HL-60 (cell line): ENCODE data around the gene ANXA2.

Experiments
- POLR2AphosphoS5 ChIP-seq: IDR thresholded peaks from 2 replicates; pipeline ENCODE4 v1.6.1; 2012; ENCODE audit warnings: low read depth
- SPI1 ChIP-seq: IDR thresholded peaks from 2 replicates; pipeline ENCODE4 v1.6.1; 2012; ENCODE audit warnings: low read depth, mild to moderate bottlenecking, borderline replicate concordance
- TF ChIP-seq, protein P1 (sequence below): IDR thresholded peaks from one replicate; pipeline ENCODE4 v1.5.1; 2011; ENCODE audit warnings: low read length, control low read depth, inconsistent platforms; ENCODE audit not compliant: insufficient read depth
- TF ChIP-seq, protein P2 (sequence below): IDR thresholded peaks from 2 replicates; pipeline ENCODE4 v1.6.1; 2012; ENCODE audit warnings: low read depth; ENCODE audit not compliant: insufficient replicate concordance

DNA sequence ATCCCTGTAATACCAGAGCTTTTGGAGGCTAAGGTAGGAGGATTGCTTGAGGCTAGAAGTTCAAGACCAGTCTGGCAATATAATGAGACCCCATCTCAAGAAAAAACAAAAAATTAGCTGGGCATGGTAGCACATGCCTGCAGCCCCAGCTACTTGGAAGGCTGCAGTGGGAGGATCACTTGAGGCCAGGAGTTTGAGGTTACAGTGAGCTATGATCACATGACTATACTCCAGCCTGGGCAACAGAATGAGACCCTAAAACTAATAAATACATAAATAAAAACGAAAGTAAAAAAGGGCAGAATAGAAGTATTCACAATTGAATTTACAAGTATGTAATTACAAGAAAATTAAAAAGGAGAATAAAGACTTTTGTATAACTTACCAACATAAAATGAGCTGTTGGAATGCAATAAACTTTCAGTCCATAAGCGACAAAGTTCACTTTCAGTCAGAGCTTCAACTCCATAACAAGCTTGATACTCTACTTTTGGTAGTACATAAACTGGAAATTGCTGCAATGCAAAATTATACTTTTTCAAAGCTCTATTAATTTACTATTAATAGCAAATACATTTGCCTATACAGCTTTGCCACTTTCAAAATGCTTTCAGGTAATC is 44.4 kb upstream of the ANXA2 start:
- TF ChIP-seq, protein P1, sequence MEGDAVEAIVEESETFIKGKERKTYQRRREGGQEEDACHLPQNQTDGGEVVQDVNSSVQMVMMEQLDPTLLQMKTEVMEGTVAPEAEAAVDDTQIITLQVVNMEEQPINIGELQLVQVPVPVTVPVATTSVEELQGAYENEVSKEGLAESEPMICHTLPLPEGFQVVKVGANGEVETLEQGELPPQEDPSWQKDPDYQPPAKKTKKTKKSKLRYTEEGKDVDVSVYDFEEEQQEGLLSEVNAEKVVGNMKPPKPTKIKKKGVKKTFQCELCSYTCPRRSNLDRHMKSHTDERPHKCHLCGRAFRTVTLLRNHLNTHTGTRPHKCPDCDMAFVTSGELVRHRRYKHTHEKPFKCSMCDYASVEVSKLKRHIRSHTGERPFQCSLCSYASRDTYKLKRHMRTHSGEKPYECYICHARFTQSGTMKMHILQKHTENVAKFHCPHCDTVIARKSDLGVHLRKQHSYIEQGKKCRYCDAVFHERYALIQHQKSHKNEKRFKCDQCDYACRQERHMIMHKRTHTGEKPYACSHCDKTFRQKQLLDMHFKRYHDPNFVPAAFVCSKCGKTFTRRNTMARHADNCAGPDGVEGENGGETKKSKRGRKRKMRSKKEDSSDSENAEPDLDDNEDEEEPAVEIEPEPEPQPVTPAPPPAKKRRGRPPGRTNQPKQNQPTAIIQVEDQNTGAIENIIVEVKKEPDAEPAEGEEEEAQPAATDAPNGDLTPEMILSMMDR = no peak
- TF ChIP-seq POLR2AphosphoS5 = no peak
- TF ChIP-seq, protein P2, sequence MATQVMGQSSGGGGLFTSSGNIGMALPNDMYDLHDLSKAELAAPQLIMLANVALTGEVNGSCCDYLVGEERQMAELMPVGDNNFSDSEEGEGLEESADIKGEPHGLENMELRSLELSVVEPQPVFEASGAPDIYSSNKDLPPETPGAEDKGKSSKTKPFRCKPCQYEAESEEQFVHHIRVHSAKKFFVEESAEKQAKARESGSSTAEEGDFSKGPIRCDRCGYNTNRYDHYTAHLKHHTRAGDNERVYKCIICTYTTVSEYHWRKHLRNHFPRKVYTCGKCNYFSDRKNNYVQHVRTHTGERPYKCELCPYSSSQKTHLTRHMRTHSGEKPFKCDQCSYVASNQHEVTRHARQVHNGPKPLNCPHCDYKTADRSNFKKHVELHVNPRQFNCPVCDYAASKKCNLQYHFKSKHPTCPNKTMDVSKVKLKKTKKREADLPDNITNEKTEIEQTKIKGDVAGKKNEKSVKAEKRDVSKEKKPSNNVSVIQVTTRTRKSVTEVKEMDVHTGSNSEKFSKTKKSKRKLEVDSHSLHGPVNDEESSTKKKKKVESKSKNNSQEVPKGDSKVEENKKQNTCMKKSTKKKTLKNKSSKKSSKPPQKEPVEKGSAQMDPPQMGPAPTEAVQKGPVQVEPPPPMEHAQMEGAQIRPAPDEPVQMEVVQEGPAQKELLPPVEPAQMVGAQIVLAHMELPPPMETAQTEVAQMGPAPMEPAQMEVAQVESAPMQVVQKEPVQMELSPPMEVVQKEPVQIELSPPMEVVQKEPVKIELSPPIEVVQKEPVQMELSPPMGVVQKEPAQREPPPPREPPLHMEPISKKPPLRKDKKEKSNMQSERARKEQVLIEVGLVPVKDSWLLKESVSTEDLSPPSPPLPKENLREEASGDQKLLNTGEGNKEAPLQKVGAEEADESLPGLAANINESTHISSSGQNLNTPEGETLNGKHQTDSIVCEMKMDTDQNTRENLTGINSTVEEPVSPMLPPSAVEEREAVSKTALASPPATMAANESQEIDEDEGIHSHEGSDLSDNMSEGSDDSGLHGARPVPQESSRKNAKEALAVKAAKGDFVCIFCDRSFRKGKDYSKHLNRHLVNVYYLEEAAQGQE = no peak
- no peak for TF ChIP-seq SPI1
